ENCODE results near the gene DIAPH1.

Gene DIAPH1

GRCh38 chr5:141560725-141561483, 57.9 kb downstream of the DIAPH1 start:
- DNase-seq (ENCODE audit: low spot score), result peak; percentile 88

DNA sequence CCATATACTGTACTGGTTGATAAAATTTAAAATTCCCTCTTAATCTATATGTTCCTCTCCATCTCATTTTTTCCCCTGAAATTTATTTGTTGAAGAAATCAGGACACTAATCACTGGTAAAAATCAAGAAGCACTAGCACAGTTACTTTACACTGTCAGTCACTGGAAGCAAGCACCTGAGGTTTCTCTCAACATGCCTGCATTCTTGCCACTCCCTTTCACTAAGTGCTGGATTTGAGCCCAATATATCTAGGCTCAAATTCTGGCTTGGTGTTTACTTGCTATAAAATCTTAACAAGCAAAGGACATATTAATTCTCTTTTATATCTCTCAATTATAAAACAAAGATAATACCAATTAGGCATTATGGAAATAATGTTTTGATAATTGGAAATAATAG, 58.6 kb downstream of the DIAPH1 start:
- no peak for DNase-seq (ENCODE audit: low spot score)

GRCh38 chr5:141559461-141559860, 59.3 kb downstream of the DIAPH1 start:
- peak; percentile 20 for DNase-seq (ENCODE audit: low spot score)

GRCh38 chr5:141558150-141558549, 60.6 kb downstream of the DIAPH1 start:
- DNase-seq (ENCODE audit: low spot score), result no peak

- DNase-seq (ENCODE audit: low spot score), result peak; percentile 90
Observed at GRCh38 chr5:141557681-141558136, 61.1 kb downstream of the DIAPH1 start.

DNA sequence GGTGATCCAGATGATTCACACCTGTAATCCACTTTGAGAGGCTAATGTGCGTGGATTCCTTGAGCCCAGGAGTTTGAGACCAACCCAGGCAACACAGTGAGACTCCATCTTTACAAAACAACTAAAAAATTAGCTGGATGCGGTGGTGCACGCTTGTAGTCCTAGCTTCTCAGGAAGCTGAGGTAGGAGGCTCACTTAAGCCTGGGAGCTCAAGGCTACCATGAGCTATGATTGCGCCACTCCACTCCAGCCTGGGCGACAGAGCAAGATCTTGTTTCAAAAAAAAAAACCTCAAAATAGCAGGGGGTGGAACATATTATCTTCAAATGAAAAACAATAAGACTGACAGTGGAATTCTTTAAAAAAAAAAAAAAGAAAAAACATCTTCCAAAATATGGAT, 70.9 kb downstream of the DIAPH1 start:
- DNase-seq (ENCODE audit: low spot score), result no peak

- DNase-seq (ENCODE audit: low spot score), result no peak
Observed at GRCh38 chr5:141547488-141547887, 71.3 kb downstream of the DIAPH1 start.

DNA sequence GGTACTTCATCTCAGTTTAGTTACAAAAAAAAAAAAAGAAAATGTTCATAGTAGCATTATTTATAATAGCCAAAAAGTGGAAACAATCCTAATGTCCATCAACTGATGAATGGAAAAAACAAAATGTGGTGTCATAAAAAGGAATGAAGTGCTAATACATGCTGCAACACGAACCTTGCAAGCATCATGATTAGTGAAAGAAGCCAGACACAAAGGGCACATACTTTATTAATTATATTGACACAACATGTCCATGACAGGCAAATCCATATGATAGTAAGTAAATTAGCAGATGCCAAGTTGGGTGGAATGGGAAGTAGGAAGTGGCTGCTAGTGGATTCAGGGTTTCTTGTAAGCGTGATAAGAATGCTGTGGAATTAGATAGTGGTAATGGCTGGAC, 75.7 kb downstream of the DIAPH1 start:
- DNase-seq (ENCODE audit: low spot score), result no peak

DNA sequence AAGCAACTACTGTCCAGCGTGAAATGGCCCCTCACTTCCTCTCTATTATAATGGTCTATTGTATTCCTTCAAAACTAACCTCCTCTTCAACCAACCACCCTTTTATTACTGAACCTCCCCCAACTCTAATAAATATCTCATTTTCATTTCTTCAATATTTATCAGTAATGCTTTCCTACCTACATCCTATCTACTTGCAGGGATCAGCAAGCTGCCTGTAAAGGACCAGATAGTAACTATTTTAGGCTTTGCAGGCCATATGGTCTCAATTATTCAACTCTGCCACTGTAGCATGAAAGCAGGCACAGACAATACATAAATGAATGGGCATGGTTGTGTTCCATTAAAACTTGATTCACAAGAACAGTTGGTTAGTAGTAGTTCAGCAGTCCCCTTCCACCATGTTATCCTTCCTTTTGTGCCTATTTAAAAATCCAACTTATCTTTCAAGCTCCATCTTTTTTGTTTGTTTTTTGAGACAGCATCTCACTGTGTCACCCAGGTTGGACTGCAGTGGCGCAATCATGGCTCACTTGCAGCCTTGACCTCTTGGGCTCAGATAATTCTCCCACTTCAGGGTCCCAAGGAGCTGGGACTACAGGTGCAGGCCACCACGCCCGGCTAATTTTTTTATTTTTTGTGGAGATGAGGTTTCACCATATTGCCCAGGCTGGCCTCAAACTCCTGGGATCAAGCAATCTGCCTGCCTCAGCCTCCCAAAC, 84.1 kb downstream of the DIAPH1 start:
- no peak for DNase-seq (ENCODE audit: low spot score)

DNA sequence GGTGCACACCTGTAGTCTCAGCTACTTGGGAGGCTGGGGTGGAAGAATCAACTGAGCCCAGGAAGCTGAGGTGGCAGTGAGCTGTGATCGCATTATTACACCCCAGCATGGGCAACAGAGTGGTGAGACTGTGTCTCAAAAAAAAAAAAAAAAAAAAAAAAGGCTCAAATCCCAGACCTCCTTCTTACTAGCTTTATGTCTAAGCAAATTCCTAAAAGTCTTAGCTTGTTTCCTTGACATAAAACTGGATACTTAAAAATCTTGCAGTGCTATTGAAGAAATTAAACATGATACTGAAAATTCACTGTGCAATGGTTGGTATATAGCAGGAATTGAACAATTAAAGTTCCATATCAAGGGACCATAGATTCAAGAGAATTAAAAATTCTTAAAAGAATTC, 84.9 kb downstream of the DIAPH1 start:
- peak; percentile 16 for DNase-seq (ENCODE audit: low spot score)

- no peak for DNase-seq (ENCODE audit: low spot score)
Observed at GRCh38 chr5:141532726-141533125, 86.1 kb downstream of the DIAPH1 start.

- DNase-seq (ENCODE audit: low spot score), result no peak
Observed at GRCh38 chr5:141529873-141530272, 88.9 kb downstream of the DIAPH1 start.

GRCh38 chr5:141529002-141529401, 89.8 kb downstream of the DIAPH1 start:
- DNase-seq (ENCODE audit: low spot score), result peak; percentile 74

DNA sequence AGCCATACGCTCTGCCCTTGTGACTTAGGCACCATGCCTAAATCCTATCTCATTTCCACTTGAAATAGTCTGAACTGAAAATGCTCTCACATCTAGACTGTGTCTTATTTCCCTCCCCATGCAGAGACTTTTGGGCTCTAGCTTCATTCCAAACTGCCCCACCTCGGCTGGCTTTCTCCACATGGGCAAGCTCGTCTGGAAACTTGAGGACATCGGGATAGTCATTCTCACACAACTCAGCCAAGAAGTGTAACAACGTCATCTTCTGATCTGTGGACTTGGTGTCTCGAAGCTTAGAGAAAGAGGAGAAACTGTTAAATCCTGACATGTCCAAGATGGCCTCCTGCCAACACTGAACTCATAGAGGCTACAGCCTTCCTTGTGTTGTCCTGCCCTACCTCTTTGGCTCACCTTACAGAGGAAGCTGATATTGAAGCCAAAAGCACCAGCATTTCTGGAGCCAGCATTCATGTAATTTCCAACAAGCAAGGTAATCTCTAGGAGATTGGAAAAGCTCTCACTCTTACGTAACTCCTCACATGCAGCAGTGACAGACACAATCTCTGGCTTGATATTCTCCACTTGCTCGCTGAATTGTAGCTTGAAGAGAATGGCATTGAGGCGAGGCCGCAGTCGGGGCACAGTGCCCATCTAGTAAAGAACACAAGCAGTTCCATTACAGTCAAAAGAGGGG, 90.4 kb downstream of the DIAPH1 start:
- peak; percentile 48 for DNase-seq (ENCODE audit: low spot score)

DNA sequence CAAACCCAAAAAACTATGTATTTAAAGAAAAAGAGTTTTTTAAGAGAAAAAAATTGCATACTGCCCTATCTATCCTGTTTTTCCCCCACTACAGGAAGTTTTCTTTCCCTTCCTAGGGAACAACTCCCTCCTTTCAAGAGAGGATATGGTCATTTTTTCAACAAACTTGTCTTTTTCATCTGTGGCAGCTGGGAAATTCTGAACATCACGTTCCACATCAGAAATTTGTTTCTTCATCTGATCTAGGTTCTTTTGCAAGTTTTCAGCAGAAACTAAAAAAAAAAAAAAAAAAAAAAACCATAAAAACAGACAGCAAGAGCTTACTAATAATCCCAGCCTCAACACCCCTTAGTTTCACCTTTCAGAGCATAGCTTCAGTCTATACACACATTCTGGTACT, 91.4 kb downstream of the DIAPH1 start:
- no peak for DNase-seq (ENCODE audit: low spot score)

- DNase-seq (ENCODE audit: low spot score), result no peak
Observed at GRCh38 chr5:141525653-141526052, 93.1 kb downstream of the DIAPH1 start.

- peak; percentile 88 for DNase-seq (ENCODE audit: low spot score)
Observed at GRCh38 chr5:141524604-141525597, 93.9 kb downstream of the DIAPH1 start.

DNA sequence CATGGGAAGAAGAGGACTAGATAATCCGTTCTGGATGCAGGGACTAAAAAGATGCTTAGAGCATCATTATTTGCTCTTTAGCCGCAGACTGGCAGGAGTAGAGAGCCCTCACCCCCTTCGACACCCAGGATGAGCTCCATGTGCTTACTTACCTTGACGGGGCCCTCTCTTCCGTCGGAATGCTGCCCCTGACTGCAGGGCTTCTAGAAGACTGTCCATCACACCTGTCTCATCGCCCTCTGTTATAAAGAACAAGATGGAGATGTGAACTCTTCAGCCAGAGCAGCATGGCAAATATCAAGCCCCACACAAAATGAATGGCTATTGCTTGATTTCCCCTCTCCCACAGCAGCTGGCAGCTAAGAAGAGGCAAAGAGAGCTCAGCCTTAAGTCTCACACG, 94.8 kb downstream of the DIAPH1 start:
- DNase-seq (ENCODE audit: low spot score), result no peak

- no peak for DNase-seq (ENCODE audit: low spot score)
Observed at GRCh38 chr5:141522301-141522700, 96.5 kb downstream of the DIAPH1 start.

GRCh38 chr5:141521244-141521781, 97.5 kb downstream of the DIAPH1 start:
- peak; percentile 82 for DNase-seq (ENCODE audit: low spot score)

Measured in GM03348 (cell line).